Lower lobe of right lung (tissue), 2 donors: ENCODE results near the gene SLC31A1. TPM values are rescaled to one million over a fixed set of nuclear protein-coding genes. Genes with fewer than 3 reads are reported as not detected.

Source experiments
- ATAC-seq, 2 donors: fragments of 200-7000 bp; cut with Tn5 transposase; one replicate each; pipeline ENCODE4 v1.9.1; 2020 to 2022; ENCODE audit warnings: mild to moderate bottlenecking in 2 of 2, moderate library complexity in 2 of 2
- DNase-seq: peaks from one replicate; pipeline ENCODE4 v3.0.0-alpha.2; 2020
- H3K27ac ChIP-seq: fragments of 200-600 bp; one replicate; pipeline ENCODE4 v1.8.0; 2022
- H3K27me3 ChIP-seq: fragments of 200-600 bp; one replicate; pipeline ENCODE4 v1.8.0; 2022; ENCODE audit warnings: low read depth
- H3K36me3 ChIP-seq: fragments of 200-600 bp; one replicate; pipeline ENCODE4 v1.8.0; 2022; ENCODE audit warnings: mild to moderate bottlenecking
- H3K4me1 ChIP-seq: fragments of 200-600 bp; one replicate; pipeline ENCODE4 v1.8.0; 2022
- H3K4me3 ChIP-seq: fragments of 200-600 bp; one replicate; pipeline ENCODE4 v1.8.0; 2022; ENCODE audit warnings: mild to moderate bottlenecking
- H3K9me3 ChIP-seq: fragments of 200-600 bp; one replicate; pipeline ENCODE4 v1.8.0; 2022
- CTCF ChIP-seq: fragments of 200-600 bp; IDR thresholded peaks from one replicate; pipeline ENCODE4 v1.8.0; 2022; ENCODE audit warnings: antibody characterized with exemption, mild to moderate bottlenecking
- intact Hi-C: fragments of 100-400 bp; cut with DNase I; formaldehyde crosslinking; loops from one replicate; pipeline ENCODE4 v1.11.0; 2022
- total RNA-seq: library from RNA; stranded (reverse); fragmentation: NEBNext Ultra II Directional; extraction: Animal tissue kit (Norgen Biotek cat#: 25700); gene quantifications from one replicate; pipeline ENCODE4 v1.2.1, GENCODE V29; 2021
- donor health status: DM: no; HTN: yes; CAD: no; lungs with severe emphysema.

SLC31A1 gene
- total RNA-seq, 1 donor from 2014 or later: 48.4 TPM

- H3K36me3 ChIP-seq: peaks cover 68% of the 10 kb centered on the region
- intact Hi-C loops: no loop called here
- ATAC-seq: peak; percentile 70 to 72
These were observed 53.3 kb downstream of the SLC31A1 start for GRCh38 chr9:113274474-113275156.

DNA sequence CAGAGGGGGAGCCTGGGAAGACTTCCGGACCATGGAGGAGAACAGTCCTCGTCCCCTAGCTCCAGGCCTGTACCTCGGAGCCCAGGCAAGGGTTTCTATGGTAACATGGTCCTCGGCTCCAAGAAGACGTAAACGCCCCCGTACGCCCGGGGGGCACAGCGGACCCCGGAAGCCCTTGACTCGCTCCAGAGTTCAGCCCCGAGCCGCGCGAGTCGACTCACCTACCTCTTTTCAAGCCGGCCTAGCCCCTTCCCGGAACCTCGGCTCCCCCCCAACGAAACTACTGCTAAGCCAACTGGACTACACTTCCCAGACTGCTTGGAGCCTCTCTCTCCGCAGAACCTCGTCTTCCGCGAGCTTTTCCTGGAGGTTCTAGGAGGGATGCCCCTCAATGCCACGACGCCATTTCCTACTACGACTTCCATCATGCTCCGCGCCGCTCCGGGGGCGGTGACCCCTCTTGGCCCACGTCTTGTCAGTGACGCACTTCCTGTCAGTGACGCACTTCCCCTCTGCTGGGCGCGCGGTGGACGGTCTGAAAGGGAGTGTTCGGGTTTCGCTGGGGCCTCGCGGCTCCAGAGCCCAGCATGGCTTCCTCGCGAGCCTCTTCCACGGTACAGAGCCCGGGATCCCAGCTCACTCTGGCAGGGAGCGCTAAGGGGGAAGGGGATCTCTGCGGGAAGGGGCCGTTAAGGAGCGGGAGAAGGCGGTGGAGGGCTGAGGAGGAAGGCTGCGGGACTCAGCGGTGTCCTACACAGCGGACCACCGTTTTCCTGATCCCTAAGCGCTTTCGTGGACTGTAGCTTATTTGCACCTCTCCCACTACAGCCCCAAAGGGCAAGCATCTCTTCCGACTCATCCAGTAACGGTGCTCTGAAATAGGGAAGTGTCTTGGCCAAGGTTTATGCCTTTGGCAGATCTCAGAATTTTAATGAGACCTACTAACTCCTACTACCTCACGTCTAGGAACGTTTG lies 54.1 kb downstream of the SLC31A1 start, which contains the start of the genes CDC26 and PRPF4:
Gene CDC26, minus strand, starts transcription at position 416 of the 975 bp plus-strand sequence. CDS start 3,065 bp downstream, outside the sequence.
Gene PRPF4, plus strand, starts transcription at position 502 of the 975 bp plus-strand sequence. Its CDS starts 86 bp downstream, at position 588.
- peak; percentile 97 for DNase-seq
- Histone ChIP-seq H3K36me3 (peaks cover 68% of the 10 kb centered on the region), H3K4me3 (peak within 1 kb of the TSS; percentile 91), H3K27ac (peak within 1 kb of the TSS; percentile 97), H3K27me3 (no peaks in the 10 kb centered on the region), H3K9me3 (no peaks in the 10 kb centered on the region), H3K4me1 (peaks cover 24% of the 10 kb centered on the region)
- peak; percentile 98 for ATAC-seq
- no peak for TF ChIP-seq CTCF
- intact Hi-C loops: no loop called here

More at GRCh38 chr9:113274474-113275156, 53.3 kb downstream of the SLC31A1 start:
- Histone ChIP-seq H3K4me3 (peak overlapping the region; percentile 91), H3K4me1 (peaks cover 24% of the 10 kb centered on the region), H3K27me3 (no peaks in the 10 kb centered on the region), H3K27ac (peak overlapping the region; percentile 97), H3K9me3 (no peaks in the 10 kb centered on the region)
- peak; percentile 65 for TF ChIP-seq CTCF
- DNase-seq: no peak

- peaks cover 72% of the 10 kb centered on the region for H3K36me3 ChIP-seq
These were observed 57.5 kb downstream of the SLC31A1 start for GRCh38 chr9:113278840-113279239.

GRCh38 chr9:113281356-113281755 lies 60.0 kb downstream of the SLC31A1 start:
- no peaks in the 10 kb centered on the region for H3K9me3 ChIP-seq
- DNase-seq (no peak), ATAC-seq (no peak)
- TF ChIP-seq CTCF: no peak
- H3K4me1 ChIP-seq: peaks cover 10% of the 10 kb centered on the region
- intact Hi-C loops: no loop called here
- no peaks in the 10 kb centered on the region for H3K27me3 ChIP-seq
- no peak overlapping the region for H3K27ac ChIP-seq
- H3K36me3 ChIP-seq: peaks cover 97% of the 10 kb centered on the region
- H3K4me3 ChIP-seq: no peak overlapping the region

More at GRCh38 chr9:113278840-113279239, 57.5 kb downstream of the SLC31A1 start:
- TF ChIP-seq CTCF: no peak
- Histone ChIP-seq H3K4me1 (peaks cover 23% of the 10 kb centered on the region), H3K4me3 (no peak overlapping the region), H3K9me3 (no peaks in the 10 kb centered on the region), H3K27ac (no peak overlapping the region), H3K27me3 (no peaks in the 10 kb centered on the region)
- intact Hi-C loops: no loop called here
- no peak for DNase-seq
- no peak for ATAC-seq

DNA sequence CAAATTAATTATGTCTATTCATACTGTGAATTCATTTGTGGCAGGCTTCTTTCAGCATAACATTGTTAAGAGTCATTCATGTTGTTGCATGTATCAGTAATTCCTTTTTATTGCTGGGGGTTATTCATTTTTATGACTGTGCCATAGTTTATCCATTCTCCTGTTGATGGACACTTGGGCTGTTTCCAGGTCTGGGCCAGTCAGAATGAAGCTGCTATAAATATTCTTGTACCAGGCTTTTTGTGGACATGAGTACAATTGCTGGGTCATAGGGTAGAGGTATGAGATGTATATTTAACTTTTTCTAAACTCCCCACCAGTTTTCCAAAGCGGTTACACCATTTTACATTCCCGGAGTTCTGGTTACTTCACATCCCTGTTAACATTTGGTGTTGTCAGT lies 67.7 kb downstream of the SLC31A1 start:
- no peak for ATAC-seq
- no peaks in the 10 kb centered on the region for H3K9me3 ChIP-seq
- DNase-seq: no peak
- H3K36me3 ChIP-seq: peaks cover 97% of the 10 kb centered on the region
- H3K27ac ChIP-seq: no peak overlapping the region
- H3K27me3 ChIP-seq: no peaks in the 10 kb centered on the region
- H3K4me3 ChIP-seq: no peak overlapping the region
- TF ChIP-seq CTCF: no peak
- H3K4me1 ChIP-seq: no peaks in the 10 kb centered on the region
- intact Hi-C loops: no loop called here
